ENCODE measurements around the gene USP31.
A peak's percentile ranks its signal among the peaks of the same experiment; 100 is the strongest.
"Not testable (repeated sequence)": the region's sequence is repeated elsewhere in the genome, so short reads cannot be mapped to it uniquely, and the experiment has no call there.

USP31 gene

DNA sequence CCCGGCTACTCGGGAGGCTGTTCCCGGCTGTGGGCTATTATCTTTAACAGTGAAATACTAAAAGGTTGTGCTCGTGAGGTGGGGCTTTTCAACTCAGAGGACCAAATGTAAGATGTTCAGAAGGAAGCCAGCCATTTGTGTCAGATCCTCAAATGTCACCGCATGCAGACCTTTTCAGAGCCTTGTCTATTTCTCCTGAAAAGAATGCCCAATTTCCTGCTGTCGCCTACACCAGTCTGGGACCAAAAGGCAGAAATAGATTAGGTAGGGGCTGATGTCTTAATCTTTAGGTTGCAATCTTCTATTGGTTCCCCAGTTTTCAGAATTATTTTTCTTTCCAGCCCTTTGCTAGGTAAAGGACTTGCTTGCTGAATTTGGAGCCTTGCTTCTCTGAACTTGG, 8.9 kb upstream of the USP31 start:
- no peak for DNase-seq

DNA sequence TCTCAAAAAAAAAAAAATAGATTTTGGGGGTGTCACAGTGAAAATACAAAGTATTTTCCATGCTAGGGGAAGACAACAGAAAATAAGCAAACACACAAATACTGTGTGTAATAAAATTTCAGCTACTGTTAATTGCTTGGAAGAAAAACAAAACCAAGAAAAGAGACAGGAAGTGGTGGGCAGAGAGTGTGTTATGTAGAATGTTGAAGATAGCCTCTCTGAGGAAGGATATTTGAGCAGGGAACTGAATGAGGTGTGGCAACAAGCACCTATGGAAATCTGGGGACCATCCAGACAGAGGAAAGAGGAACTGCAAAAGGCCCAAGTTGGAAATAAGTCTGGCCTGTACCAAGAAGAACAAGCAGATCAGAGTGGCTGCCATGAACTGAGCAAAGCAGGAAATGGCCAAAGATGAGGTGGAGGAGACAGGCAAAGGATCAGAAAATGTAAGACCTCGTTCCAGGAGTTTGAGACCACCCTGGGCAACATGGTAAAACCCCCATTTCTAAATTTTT, 7.8 kb upstream of the USP31 start:
- no peak for DNase-seq

DNA sequence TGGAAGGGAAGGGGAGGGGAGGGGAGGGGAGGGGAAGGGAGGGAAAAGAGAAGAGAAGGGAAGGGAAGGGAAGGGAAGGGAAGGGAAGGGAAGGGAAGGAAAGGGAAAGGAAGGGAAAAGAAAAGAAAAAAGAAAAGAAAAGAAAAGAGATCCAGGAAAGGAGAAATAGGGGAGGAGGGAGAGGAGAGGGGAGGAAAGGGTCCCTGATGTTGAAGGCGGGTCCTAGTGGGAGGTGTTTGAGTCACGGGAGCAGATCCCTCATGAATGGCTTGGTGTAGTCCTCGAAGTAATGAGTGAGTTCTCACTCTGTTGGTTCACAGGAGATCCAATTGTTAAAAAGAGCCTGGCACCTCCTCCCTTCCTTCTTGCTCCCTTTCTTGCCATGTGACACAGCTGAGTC, 6.9 kb upstream of the USP31 start:
- DNase-seq = no peak

DNA sequence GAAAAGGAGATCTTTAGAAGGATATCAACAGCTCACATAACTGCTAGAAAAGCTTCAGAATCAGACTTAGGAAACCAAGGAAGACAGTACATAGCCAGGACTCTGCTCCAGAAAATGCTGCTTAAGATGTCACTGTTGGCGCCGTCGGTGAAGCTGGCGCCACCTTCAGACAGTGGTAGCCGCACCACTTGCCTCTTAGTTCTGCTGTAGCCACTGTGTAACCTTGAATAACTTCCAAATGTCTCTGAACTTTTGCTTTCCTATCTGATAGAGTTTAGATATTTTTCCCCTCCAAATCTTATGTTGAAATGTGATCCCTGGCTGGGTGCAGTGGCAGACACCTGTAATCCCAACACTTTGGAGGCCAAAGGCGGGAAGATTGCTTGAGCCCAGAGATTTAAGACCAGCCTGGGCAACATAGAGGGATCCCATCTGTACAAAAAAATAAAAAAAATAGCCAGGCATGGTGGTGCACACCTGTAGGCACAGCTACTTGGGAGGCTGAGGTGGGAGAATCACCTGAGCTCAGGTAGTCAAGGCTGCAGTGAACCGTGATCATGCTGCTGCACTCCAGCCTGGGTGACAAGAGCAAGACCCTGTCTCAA, 6.3 kb upstream of the USP31 start:
- no peak for DNase-seq

DNA sequence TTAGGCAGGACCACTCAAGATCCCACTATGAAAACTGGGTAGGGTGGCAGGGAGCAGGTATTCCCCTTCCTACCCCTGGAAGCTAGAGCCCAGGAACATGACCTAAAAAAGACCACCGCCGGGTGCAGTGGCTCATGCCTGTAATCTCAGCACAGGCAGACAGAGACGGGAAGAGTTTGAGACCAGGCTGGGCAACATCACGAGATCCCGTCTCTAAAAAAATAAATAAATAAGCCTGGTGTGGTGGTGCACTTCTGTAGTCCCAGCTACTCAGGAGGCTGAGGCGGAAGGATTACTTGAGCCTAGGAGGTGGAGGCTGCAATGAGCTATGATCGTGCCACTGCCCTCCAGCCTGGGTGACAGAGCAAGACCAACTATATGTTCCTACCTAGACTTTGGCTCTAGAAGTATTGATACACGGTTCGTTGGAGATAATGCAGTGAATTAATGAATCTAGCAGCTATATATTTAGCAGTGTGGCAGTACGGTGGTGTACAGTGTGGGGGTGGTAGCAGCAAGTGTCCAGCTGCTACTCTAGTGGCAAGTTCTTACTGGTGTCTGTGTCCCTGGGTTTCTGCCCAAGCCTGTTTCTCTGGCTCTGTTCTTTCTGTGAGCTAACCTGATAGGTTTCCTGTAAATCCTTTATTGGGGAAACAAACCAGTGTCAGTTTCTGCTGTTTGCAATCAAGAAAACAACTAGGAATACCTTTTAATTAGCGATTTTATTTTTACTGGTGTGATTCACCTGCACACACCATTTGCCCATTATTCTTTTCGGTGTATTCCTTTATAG, 3.3 kb upstream of the USP31 start:
- DNase-seq = no peak

DNA sequence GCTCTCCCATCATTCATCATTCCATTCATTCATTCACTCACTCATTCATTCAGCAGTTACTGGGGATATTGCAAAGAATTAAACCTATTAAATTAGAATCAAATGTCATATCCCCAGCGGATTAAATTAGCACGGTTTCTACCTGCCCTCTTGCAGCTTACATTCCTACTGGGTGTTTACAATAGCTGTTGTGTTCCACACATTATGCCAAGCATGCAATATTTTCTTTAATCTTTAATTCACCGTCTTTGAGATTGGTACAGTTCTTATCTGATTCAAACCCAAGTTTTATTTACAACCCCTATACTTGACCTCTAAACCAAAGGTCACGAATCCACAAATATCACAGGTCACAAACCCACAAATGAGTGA, 727 bp upstream of the USP31 start:
- DNase-seq = no peak

DNA sequence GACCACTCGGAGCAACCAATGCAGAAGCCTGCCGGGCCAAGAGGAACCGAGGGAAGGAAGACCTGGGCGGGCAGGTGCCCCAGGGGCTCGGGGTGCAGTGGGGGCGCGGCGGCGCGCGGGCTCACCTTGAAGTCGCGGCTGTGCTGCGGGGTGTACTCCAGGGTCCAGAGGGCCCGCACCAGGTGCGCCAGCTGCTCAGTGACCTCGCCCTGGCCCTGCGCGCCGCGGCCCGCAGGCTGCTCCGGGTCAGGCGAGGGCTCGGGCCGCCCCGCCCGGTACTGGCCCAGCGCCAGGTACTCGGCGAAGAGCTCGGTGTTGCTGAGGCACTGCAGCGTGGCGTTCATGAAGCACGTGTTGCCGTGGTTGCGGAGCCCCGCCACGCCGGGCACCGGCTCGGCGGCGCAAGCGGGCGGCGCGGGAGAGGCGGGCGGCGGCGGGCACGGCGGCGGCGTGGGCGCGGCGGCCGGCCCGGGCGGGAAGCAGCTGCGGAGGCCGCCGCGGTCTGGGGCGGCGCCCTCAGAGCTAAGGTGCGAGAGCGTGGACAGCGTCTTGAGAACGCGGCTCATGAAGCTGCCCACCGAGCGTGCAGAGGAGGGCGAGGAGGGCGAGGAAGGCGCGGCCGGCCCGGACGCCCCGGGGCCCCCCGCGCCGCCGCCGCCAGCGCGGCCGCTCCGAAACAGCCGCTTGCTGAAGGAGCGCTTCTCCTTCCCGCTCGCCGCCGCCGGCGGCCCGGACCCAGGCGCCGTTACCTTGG, 562 bp downstream of the USP31 start:
- peak; percentile 32 for DNase-seq

DNA sequence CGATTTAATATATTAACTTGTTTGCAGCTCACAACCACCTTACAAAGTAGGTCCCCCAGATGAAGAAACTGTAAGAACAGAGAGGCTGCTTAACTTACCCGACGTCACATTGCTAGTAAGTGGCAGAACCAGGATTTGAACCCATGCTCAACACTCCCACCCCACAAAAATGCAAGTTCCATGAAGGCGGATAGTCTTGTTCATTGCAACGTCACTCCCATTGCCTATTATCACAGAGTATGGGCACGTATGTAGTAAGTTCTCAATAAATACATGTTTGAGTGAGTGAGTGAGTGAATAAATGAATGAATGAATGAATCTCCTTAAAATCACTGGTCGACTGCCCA, 1.1 kb downstream of the USP31 start:
- no peak for DNase-seq

DNA sequence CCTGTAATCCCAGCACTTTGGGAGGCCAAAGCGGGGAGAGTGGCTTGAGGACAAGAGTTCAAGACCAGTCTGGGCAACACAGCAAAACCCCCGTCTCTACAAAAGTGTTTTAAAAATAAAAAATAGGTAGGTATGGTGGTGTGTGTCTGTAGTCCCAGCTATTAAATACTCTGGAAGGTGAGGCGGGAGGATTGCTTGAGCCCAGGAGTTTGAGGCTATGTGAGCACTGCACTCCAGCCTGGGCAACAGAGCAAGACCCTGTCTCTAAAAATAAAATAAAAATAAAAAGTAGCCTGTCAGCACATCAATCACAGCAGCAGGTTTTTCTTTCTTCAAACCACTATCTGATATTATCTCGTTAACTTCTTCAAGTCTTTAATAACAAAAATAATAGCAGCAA, 1.6 kb downstream of the USP31 start:
- DNase-seq = no peak

DNA sequence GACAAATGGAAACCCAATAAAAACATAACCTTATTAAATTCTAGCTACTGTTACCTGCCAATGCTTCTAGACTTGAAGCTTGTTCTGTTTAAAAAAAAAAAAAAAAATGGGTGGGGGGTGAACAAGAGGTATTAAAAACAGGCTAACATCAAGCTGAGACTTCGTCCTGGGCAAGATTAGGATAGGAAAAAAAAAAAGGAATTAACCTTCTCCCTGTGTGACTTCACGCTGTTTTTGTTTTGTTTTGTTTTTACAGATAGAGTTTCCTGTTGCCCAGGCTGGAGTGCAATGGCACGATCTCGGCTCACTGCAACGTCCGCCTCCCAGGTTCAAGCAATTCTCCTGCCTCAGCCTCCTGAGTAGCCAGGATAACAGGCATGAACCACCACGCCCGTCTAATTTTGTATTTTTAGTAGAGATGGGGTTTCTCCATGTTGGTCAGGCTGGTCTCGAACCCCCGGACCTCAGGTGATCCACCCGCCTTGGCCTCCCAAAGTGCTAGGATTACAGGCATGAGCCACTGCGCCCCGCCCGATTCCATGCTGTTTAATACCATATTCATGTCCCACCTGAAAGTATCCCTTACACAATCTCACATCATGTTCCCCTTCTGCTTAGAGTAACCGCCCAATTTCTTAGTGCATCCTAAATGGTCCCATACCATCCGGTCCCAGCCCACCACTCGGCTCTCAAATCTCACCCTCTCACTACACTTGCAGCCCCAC, 2.2 kb downstream of the USP31 start:
- no peak for DNase-seq

DNA sequence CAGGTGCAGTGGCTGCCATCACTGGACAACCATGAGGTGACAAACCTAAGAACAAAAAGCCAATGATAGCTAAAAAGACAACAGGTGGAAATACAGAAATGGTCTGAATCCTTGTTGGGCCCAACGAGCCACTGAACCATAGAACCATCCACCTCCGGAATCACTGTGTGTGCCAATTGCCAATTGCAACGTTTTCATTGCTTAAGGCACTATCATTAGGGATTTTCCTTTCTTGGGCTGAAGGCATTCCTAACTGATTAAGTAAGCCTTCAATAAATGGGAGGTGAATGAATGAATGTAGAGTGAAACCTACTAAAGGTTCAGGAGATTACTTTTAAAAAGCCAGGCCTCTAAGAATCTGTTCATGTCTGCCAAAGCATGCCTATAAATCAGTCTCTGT, 3.6 kb downstream of the USP31 start:
- peak; percentile 80 for DNase-seq

DNA sequence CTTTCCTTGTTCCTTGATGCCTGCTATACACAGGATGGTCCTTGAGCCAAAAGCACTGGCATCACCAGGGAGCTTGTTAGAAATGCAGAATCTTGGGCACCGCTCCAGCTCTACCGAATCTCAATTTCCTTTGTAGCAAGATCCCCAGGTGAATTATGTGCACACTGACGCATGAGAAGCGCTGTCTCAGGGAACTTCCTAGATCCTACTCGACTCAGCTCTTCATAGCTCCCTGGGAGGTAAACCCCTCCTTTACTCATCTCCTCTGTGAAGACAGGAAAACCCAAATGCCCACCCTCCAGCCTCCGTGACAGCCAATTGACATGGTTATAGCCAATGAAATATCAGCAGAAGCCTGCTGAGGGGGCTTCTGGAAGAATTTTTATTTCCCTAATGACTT, 4.1 kb downstream of the USP31 start:
- no peak for DNase-seq

DNA sequence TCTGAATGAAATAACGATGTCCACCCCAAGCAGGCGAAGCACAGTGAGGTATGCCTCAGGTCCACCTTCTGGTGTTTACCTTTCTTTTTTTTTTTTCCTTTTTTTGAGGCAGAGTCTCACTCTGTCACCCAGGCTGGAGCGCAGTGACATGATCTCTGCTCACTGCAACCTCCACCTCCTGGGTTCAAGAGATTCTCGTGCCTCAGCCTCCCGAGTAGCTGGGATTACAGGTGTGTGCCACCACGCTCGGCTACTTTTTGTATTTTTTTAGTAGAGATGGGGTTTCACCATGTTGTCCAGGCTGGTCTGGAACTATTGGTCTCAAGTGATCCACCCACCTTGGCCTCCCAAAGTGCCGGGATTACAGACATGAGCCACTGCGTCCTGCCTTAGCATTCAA, 4.9 kb downstream of the USP31 start:
- DNase-seq = not testable (repeated sequence)

DNA sequence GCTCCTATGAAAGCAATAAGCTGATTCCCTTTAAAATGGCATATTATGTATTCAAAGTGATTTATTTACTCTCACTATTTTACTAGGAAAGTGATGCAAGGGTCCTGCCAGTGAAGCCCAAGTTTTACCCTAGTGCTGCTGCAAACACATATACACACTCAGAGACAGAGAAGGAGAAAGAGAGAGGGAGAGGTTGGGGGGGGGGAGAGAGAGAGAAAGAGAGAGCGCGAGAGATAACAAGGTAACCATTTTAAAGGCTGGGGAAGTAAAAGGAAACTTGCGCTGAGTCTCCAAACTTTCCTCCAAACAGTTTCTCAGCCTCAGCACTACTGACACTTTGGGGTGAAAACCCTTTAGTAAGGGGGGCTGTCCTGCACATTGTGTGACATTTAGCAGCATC, 5.9 kb downstream of the USP31 start:
- DNase-seq = no peak

DNA sequence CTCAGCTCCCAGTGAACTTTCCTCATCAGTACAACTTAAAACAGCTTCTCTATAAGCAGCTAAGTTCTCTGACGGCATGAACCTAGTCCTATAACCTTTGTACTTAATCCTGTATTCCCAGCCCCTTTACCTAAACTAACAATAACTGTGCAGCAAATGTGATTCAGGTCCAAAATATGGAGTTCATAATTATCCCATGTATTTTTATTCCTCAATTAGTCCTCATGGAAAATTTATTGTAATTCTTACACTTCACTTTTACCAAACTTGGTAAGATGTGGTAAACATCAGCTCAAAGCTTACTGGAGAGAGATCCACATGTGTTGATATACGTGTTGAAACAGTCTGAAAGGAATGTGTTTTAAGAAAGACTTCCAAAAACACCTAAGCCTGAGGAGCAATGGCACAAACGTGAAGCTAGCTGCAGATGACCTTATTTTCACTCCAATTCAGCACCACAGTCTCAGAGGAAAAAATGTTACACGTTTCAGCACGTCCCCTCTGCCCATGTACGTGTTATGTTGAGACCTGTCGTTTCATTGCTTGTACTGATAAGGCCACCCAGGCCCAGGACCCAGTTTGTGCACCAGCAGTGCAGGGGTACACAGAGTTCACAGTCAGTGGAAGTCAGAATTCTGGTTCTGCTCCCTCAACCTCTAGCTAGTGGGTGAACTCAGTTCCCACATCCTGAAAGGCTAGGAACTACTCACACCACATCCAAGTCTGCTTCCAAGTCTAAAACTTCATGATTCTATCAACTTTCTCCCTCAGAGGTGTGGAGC, 7.1 kb downstream of the USP31 start:
- DNase-seq = no peak

DNA sequence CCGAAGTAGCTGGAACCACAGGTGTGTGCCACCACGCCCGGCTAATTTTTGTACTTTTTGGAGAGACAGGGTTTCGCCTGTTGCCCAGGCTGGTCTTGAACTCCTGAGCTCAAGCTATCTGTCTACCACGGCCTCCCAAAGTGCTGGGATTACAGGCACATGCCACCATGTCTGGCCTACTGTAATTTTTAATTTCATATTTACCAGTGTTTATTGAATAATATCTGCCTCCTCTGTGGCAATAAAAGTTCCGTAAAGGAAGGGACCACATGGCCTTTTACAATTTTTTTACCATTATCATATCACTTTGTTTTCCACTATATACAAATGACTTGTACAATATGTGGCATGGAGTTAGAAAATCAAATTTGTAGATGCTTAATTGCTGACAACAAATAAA, 7.8 kb downstream of the USP31 start:
- no peak for DNase-seq

DNA sequence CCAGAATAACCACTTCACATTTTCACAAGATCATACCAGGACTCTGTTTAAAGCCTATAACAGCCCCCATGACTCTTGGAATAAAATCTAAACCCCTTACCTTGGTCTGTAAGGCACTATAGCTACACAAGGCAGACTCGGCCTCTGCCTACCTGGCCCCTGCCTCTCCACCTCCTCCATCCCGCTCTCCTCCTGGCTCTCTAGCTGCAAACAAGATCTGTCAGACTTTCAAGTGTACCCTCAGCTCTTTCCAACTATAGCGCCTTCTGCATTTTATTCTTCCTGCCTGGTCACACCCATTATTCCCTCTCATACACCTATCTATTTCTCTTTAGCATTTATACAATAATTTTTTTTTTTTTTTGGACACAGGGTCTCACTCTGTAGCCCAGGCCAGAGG, 8.2 kb downstream of the USP31 start:
- DNase-seq = no peak

DNA sequence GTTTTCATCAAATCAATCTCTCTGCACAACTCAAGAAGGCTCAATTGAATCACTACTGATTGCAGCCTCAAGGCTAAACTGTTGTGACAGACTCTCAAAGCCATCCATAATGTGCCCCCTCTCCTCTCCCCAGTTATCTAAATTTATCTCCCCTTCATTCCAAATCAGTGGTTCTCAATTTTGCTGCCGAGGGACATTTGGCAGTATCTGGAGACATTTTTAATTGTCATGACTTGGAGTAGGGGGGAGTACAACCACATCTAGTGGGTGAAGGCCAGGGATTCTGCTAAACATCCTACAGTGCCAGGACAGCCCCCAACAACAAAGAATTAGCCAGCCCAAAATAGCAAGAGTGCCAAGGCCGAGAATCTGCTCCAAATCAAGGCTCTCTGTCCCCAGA, 9.1 kb downstream of the USP31 start:
- no peak for DNase-seq

DNA sequence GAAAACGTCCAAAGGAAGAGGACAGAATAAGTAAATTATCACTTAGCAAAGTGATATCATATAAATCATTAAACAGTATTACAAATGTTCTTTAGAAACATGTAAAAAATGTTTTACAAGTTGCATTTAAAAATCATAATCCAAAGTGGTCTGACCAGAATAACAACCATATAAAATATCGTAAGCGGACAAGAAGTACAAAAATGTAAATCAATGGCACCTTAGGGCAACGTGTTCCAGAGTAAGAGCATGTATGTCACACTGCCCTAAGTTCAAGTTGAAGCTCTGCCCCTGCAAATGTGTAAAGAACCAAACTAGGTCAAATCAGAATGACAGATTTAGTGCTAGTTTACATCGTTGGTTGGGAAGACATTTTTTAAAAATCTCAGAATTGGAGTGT, 11.4 kb downstream of the USP31 start:
- no peak for DNase-seq

DNA sequence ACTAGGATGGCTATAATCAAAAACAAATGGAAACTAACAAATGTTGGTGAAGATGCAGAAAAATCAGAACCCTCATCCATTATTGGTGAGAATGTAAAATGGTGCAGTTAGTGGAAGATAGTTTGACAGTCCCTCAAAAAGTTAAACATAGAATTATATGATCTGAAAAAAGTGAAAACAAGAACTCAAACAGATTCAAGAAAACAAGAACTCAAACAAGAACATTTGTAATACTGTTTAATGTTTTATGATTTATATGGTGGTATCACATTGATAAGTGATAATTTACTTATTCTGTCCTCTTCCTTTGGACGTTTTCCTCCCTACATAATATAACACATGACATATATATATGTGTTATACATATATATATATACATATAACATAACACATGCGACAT, 12.0 kb downstream of the USP31 start:
- no peak for DNase-seq

DNA sequence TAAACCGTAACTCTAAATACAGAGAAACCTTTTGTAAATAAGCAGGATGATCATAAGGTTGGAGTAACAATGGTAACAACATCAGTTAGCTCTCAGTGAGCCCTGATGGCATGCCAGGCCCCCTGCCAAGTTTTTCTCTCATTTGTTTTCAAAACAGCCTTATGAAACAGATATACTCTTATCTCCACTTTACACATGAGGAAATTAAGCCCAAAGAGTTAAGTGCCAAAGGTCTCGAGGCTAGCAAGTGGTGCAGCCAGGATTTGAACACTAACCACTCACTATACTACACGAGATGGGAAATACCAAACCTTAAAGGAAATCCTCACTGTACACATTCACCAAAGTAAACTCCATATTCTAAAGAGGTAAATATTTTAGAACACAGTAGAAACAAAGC, 15.0 kb downstream of the USP31 start:
- DNase-seq = no peak

DNA sequence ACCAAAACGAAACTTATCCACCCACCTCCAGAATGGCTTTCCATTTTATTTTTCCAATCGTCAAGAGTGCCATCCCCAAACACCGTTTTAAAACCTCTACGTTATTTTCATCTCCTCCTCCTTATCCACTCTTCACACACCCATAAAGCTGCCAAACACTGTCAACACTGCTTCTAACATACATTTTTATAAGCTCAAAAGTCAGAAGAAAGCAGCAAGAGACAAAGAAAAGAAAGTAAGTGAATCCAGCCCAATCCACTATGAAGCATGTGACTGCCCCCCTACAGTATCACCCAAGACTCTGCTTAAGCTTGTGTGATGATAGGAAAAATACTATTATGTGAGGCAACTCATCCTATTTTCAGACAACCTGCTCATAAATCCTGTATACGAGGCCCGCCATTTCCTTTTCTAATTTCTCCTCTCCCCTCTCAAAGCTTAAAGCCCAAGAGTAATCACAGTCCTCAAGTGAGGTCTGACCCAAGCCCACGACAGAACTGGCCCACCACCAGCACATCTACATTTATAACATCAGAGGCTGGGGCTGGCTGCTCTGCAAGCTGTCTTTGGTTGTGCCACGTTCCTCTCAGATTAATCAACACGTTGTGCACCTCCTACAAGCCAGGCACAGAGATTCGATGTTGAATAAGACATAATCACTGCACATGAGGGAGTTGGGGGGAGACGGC, 16.3 kb downstream of the USP31 start:
- DNase-seq = no peak
